Inferior parietal cortex (tissue), 1 donor: ENCODE data around the gene POLD2.

ENCODE experiments used
- DNase-seq: peaks from one replicate; pipeline ENCODE4 v3.0.0-alpha.2; 2016; ENCODE audit errors: extremely low spot score

The POLD2 gene

DNA sequence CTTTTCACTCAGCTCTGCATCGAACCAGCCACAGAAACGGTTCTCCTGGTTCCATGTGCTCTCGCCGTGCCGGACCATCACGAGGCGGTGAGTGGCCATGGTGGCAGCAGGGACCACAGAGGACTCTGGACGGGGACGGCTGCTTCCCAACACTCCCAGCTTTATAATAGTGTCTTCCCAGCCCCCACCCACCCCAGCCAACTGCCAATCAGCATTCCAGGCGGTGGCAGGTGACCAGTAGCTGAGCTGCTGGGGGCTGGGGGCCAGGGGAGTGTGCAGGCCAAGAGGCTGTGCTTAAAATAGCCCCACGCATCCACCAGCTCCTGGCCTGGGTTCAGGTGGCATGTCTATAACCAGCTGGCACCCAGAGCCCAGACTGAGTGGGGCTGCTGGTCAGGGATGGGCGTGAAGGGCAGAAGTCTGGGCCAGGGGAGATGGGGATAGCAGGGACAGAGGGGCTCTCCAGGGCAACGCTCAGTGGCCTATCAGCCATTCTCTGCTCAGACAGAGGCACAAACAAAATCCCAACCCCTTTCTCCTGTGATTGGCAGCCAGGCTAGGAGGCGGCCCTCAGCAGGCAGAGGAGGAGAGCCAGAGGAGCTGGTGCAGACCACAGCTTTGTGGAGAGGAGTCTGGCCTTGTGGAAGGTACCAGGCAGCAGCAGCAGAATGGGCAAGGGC is 57.8 kb downstream of the POLD2 start, which contains the start of gene PGAM2:
PGAM2 (minus strand) TSS at position 137 of the 680 bp plus-strand sequence; CDS start at position 99, 38 bp downstream.
- DNase-seq: no peak

DNA sequence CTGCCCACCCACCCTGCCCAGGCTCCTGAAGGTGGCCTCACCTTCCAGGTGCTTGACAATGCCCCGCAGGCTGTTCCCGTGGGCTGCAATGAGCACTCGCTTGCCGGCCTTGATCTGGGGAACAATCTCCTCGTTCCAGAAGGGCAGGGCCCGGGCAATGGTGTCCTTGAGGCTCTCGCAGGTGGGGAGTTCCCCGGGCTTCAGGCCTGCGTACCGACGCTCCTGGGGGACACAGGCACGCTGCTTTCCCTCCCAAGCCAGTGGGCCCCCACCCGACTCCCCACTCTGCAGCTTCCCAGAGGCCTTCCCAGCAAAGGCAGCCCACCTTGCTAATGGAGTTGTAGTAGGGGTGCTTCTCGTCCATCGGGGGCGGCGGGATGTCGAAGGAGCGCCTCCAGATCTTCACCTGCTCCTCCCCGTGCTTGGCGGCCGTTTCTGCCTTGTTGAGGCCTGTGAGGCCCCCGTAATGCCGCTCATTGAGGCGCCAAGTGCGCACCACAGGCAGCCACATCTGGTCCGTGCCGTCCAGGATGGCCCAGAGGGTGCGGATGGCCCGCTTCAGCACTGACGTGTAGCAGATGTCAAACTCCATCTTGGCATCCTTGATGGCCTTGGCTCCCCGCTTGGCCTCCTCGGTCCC is 58.4 kb downstream of the POLD2 start:
- no peak for DNase-seq
